H1 (cell line): ENCODE measurements around the gene ORC5. TPM values are rescaled to one million over a fixed set of nuclear protein-coding genes. Genes with fewer than 3 reads are reported as not detected.

Source experiments
- CTCF ChIA-PET: fragments of 300-600 bp; sonication (Branson Sonifier 250); formaldehyde crosslinking; loops from one replicate; lab custom pipeline; 2021; ENCODE audit not compliant: partially characterized antibody; lab: Charles Lee
- POLR2A ChIA-PET: fragments of 300-600 bp; sonication (Branson Sonifier 250); formaldehyde crosslinking; loops from one replicate; lab custom pipeline; 2021; ENCODE audit warnings: inconsistent platforms; ENCODE audit not compliant: partially characterized antibody; lab: Charles Lee
- DNase-seq, 2 experiments: peaks; one replicate each; pipeline versions ENCODE4 v3.0.0 to v3.0.0-alpha.2; 2010 to 2022; ENCODE audit warnings: low spot score in 2 of 2, low read depth in 1 of 2, mixed read lengths in 1 of 2
- FAIRE-seq: peaks from 2 replicates; lab custom pipeline; 2011; peaks lifted over from hg19 to GRCh38; lab: Jason Lieb, UNC
- H2AFZ ChIP-seq: 2 replicates; pipeline ENCODE4 v1.8.1; 2012; ENCODE audit warnings: low read length, inconsistent platforms
- H2AK5ac ChIP-seq: 2 replicates; pipeline ENCODE4 v1.6.1; 2013; ENCODE audit warnings: low read depth, low read length
- H2BK120ac ChIP-seq: replicated peaks from 2 replicates; pipeline ENCODE3; 2013; ENCODE audit warnings: low read depth, low read length, inconsistent platforms
- H2BK12ac ChIP-seq: 2 replicates; pipeline ENCODE4 v1.6.1; 2013; ENCODE audit warnings: low read depth, low read length
- H2BK15ac ChIP-seq: 2 replicates; pipeline ENCODE4 v1.6.1; 2013; ENCODE audit warnings: low read length
- H2BK20ac ChIP-seq: 2 replicates; pipeline ENCODE4 v1.6.1; 2013; ENCODE audit warnings: low read length
- H2BK5ac ChIP-seq: 2 replicates; pipeline ENCODE4 v1.6.1; 2013; ENCODE audit warnings: low read depth, low read length
- H3K14ac ChIP-seq: 2 replicates; pipeline ENCODE4 v1.6.1; 2013; ENCODE audit warnings: inconsistent platforms; ENCODE audit not compliant: insufficient read length
- H3K18ac ChIP-seq: 2 replicates; pipeline ENCODE4 v1.6.1; 2013; ENCODE audit warnings: low read length; ENCODE audit errors: extremely low read depth
- H3K23ac ChIP-seq: 2 replicates; pipeline ENCODE4 v1.6.1; 2013; ENCODE audit warnings: inconsistent platforms; ENCODE audit not compliant: insufficient read length
- H3K23me2 ChIP-seq: 2 replicates; pipeline ENCODE4 v1.6.1; 2013; ENCODE audit warnings: low read depth, low read length
- H3K27ac ChIP-seq: 2 replicates; pipeline ENCODE4 v1.6.1; 2011; ENCODE audit warnings: low read depth, low read length, inconsistent platforms
- H3K27me3 ChIP-seq, 4 experiments: replicated peaks in 1 of 4; 1 replicate in 1 of 4; 2 replicates in 3 of 4; pipeline versions ENCODE4 v1.6.1 to v1.8.1; 2011 to 2013; ENCODE audit warnings: low read length in 3 of 4, mild to moderate bottlenecking in 3 of 4, inconsistent platforms in 2 of 4, mixed read lengths in 2 of 4, moderate library complexity in 1 of 4; ENCODE audit not compliant: control insufficient read depth in 3 of 4, insufficient read depth in 3 of 4; ENCODE audit errors: extremely low read depth in 1 of 4
- H3K36me3 ChIP-seq, 4 experiments: 2 replicates each; pipeline versions ENCODE4 v1.6.1 to v1.8.1; 2011 to 2013; ENCODE audit warnings: mild to moderate bottlenecking in 4 of 4, low read length in 3 of 4, moderate library complexity in 2 of 4, control low read depth in 1 of 4, inconsistent platforms in 1 of 4; ENCODE audit not compliant: insufficient read depth in 4 of 4, control insufficient read depth in 2 of 4
- H3K4ac ChIP-seq: replicated peaks from 2 replicates; pipeline ENCODE3; 2013; ENCODE audit warnings: low read length, low read depth, mixed read lengths, inconsistent platforms; ENCODE audit not compliant: insufficient read length
- H3K4me1 ChIP-seq, 4 experiments: replicated peaks in 1 of 4; 1 replicate in 1 of 4; 2 replicates in 3 of 4; pipeline versions ENCODE4 v1.6.1 to v1.8.1; 2011 to 2013; ENCODE audit warnings: low read length in 3 of 4, inconsistent platforms in 2 of 4, mixed read lengths in 1 of 4; ENCODE audit not compliant: insufficient read depth in 4 of 4, control insufficient read depth in 3 of 4
- H3K4me2 ChIP-seq, 2 experiments: 2 replicates each; pipeline versions ENCODE4 v1.6.1 to v1.8.1; 2011 to 2013; ENCODE audit warnings: low read depth in 2 of 2, low read length in 2 of 2, control low read depth in 1 of 2, inconsistent platforms in 1 of 2, mild to moderate bottlenecking in 1 of 2; ENCODE audit not compliant: insufficient read depth in 1 of 2
- H3K4me3 ChIP-seq, 4 experiments: fragments of 200-600, 300-600 bp in 1 of 4; sonication (generic), shearing (Covaris generic), sonication (Bioruptor Twin) in 1 of 4; 2 replicates each; pipeline versions ENCODE4 v1.5.1 to v1.8.1; 2011 to 2016; ENCODE audit warnings: low read length in 4 of 4, low read depth in 3 of 4, control low read depth in 2 of 4, inconsistent platforms in 2 of 4, mild to moderate bottlenecking in 2 of 4, mixed read lengths in 1 of 4, moderate library complexity in 1 of 4; ENCODE audit not compliant: insufficient read depth in 2 of 4; ENCODE audit errors: extremely low read depth in 1 of 4
- H3K56ac ChIP-seq: replicated peaks from 2 replicates; pipeline ENCODE3; 2013; ENCODE audit warnings: low read depth, mild to moderate bottlenecking, mixed read lengths, low read length, inconsistent platforms; ENCODE audit not compliant: insufficient read length
- H3K79me1 ChIP-seq: 2 replicates; pipeline ENCODE4 v1.6.1; 2013; ENCODE audit warnings: low read depth, low read length, control low read depth
- H3K79me2 ChIP-seq, 2 experiments: 2 replicates each; pipeline versions ENCODE4 v1.6.1 to v1.8.1; 2012 to 2013; ENCODE audit warnings: low read length in 2 of 2, mild to moderate bottlenecking in 2 of 2, inconsistent platforms in 1 of 2; ENCODE audit not compliant: insufficient read depth in 2 of 2, control insufficient read depth in 1 of 2
- H3K9ac ChIP-seq, 4 experiments: replicated peaks in 1 of 4; 1 replicate in 1 of 4; 2 replicates in 3 of 4; pipeline versions ENCODE4 v1.6.1 to v1.8.1; 2011 to 2013; ENCODE audit warnings: low read depth in 3 of 4, low read length in 3 of 4, control low read depth in 2 of 4, mild to moderate bottlenecking in 2 of 4, moderate library complexity in 2 of 4, inconsistent platforms in 1 of 4; ENCODE audit errors: extremely low read depth in 1 of 4
- H3K9me3 ChIP-seq, 2 experiments: 2 replicates each; pipeline versions ENCODE4 v1.6.1 to v1.8.1; 2012 to 2013; ENCODE audit warnings: mild to moderate bottlenecking in 2 of 2, moderate library complexity in 2 of 2, control low read depth in 1 of 2, inconsistent platforms in 1 of 2, low read depth in 1 of 2, low read length in 1 of 2, mixed read lengths in 1 of 2; ENCODE audit not compliant: insufficient read depth in 2 of 2
- H4K20me1 ChIP-seq, 2 experiments: replicated peaks in 1 of 2; 2 replicates each; pipeline versions ENCODE3 to v1.8.1; 2011 to 2013; ENCODE audit warnings: inconsistent platforms in 2 of 2, low read length in 2 of 2, mild to moderate bottlenecking in 1 of 2; ENCODE audit not compliant: insufficient read depth in 2 of 2, control insufficient read depth in 1 of 2
- H4K5ac ChIP-seq: 2 replicates; pipeline ENCODE4 v1.6.1; 2013; ENCODE audit warnings: low read length, low read depth, mixed read lengths, inconsistent platforms; ENCODE audit not compliant: insufficient read length
- H4K8ac ChIP-seq: 2 replicates; pipeline ENCODE4 v1.8.0; 2013; ENCODE audit warnings: mild to moderate bottlenecking, moderate library complexity, low read length, inconsistent platforms; ENCODE audit not compliant: insufficient read depth; ENCODE audit errors: extremely low read depth
- H4K91ac ChIP-seq: replicated peaks from 2 replicates; pipeline ENCODE3; 2013; ENCODE audit warnings: low read length, mixed read lengths, inconsistent platforms; ENCODE audit not compliant: insufficient read length
- HDAC6 ChIP-seq: IDR thresholded peaks from one replicate; pipeline ENCODE4 v1.7.1; 2012; ENCODE audit warnings: low read depth, mild to moderate bottlenecking, inconsistent platforms, low read length, moderate library complexity
- RBBP5 ChIP-seq: IDR thresholded peaks from 2 replicates; pipeline ENCODE4 v1.7.1; 2012; ENCODE audit warnings: low read depth, mild to moderate bottlenecking, inconsistent platforms, low read length, moderate library complexity, borderline replicate concordance
- WGBS, 2 experiments: shearing (Covaris generic) in 1 of 2; methylation state at CpG; one replicate each; pipeline versions ENCODE4 v1.1.6 to v1.1.7; 2013 to 2015; ENCODE audit warnings: low lambda C conversion rate in 2 of 2, mixed read lengths in 2 of 2, inconsistent platforms in 1 of 2, low coverage in 1 of 2, missing lambda C conversion rate in 1 of 2; ENCODE audit not compliant: insufficient replicate concordance in 2 of 2, insufficient coverage in 1 of 2, insufficient read length in 1 of 2; ENCODE audit errors: extremely low coverage in 1 of 2, missing lambda C conversion rate in 1 of 2; 5-methylcytosine and 5-hydroxymethylcytosine counted together
- polyA plus RNA-seq, 7 experiments: library from polyadenylated mRNA; depleted of rRNA in 3 of 7; stranded (reverse) in 5 of 7; unstranded in 2 of 7; fragments of >200 nt in 5 of 7; fragments of 200-250 nt in 2 of 7; gene quantifications; 1 replicate in 5 of 7; 2 replicates in 1 of 7; 4 replicates in 1 of 7; pipeline versions ENCODE4 v1.2.1 to v1.2.3, GENCODE V29; 2011 to 2013; ENCODE audit warnings: missing spikeins in 2 of 7, mixed read lengths in 2 of 7
- total RNA-seq: library from RNA; stranded (reverse); fragmentation: NEBNext Ultra II Directional; extraction: Animal tissue kit (Norgen Biotek cat#: 25700); gene quantifications from 2 replicates; pipeline ENCODE4 v1.2.1, GENCODE V29; 2021
- TF ChIP-seq, protein P1 (sequence below): IDR thresholded peaks from 2 replicates; pipeline ENCODE4 v1.6.1; 2011; ENCODE audit warnings: low read depth, mild to moderate bottlenecking, low read length; ENCODE audit not compliant: insufficient read depth

Gene ORC5
- total and polyA plus RNA-seq, 2 of the 8 experiments (the other 6 are each of a cell fraction or from before 2014, with no cell fraction given): 7.7 to 19.9 TPM

- no peak for FAIRE-seq
- Histone ChIP-seq H3K4ac (no peak overlapping the region), H2BK20ac (no peak overlapping the region), H3K9ac (no peak overlapping the region), H3K23me2 (no peaks in the 10 kb centered on the region), H2BK12ac (no peak overlapping the region), H3K18ac (no peak overlapping the region), H2AK5ac (no peak overlapping the region), H4K8ac (no peak overlapping the region), H3K14ac (no peak overlapping the region), H3K9me3 (no peaks in the 10 kb centered on the region), H3K27me3 (no peaks in the 10 kb centered on the region), H3K23ac (no peak overlapping the region), H2AFZ (no peak overlapping the region), H4K91ac (no peak overlapping the region), H3K4me1 (no peaks in the 10 kb centered on the region), H3K4me3 (no peak overlapping the region)
- CTCF ChIA-PET: interaction anchor here (0.8 to 0.9 kb wide), 2 partner anchors 15 to 580 kb away, joined by 3 to 4 read pairs; no protein-coding TSS in a partner anchor
- POLR2A ChIA-PET: no interaction called here
- TF ChIP-seq, protein P1, sequence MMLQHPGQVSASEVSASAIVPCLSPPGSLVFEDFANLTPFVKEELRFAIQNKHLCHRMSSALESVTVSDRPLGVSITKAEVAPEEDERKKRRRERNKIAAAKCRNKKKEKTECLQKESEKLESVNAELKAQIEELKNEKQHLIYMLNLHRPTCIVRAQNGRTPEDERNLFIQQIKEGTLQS: no peak
- no peak for TF ChIP-seq RBBP5
- no peak for TF ChIP-seq HDAC6
- TF ChIP-seq, all 59 proteins: peak for 0
- DNase-seq: no peak
- 71% methylated on average over 4 of the region's 4 CpGs; no CpG with 5 or more reads in 1 of the 2 experiments for WGBS, 2 experiments
- Histone ChIP-seq H3K79me1 (no peaks in the 10 kb centered on the region), H2BK15ac (no peak overlapping the region), H2BK120ac (no peak overlapping the region), H3K27ac (no peak overlapping the region), H4K5ac (no peak overlapping the region), H2BK5ac (no peak overlapping the region), H3K79me2 (no peaks in the 10 kb centered on the region), H3K4me2 (no peak overlapping the region), H3K36me3 (peaks cover 0 to 4% (median 0%) of the 10 kb centered on the region in 4 experiments; a peak in 1 of 8 replicates), H3K56ac (no peak overlapping the region), H4K20me1 (no peaks in the 10 kb centered on the region)
Measured at GRCh38 chr7:104153287-104153686, 54.5 kb downstream of the ORC5 start.
